CD4-positive, alpha-beta T cell (primary cell): Measurements from ENCODE around the gene MRPL45. TPM values are rescaled to one million over a fixed set of nuclear protein-coding genes. Genes with fewer than 3 reads are reported as not detected.

ENCODE experiments used
- ATAC-seq: fragments of 200-7000 bp; cut with Tn5 transposase; one replicate; pipeline ENCODE4 v1.10.0; 2022; ENCODE audit warnings: mild to moderate bottlenecking; ENCODE audit not compliant: poor library complexity
- CTCF ChIA-PET: fragments of 350-600 bp; sonication (Branson Sonifier 250); formaldehyde crosslinking; loops from one replicate; lab custom pipeline; 2021; ENCODE audit warnings: antibody characterized with exemption, inconsistent platforms; lab: Charles Lee
- POLR2A ChIA-PET: fragments of 350-600 bp; sonication (Branson Sonifier 250); formaldehyde crosslinking; loops from one replicate; lab custom pipeline; 2021; ENCODE audit warnings: antibody characterized with exemption, inconsistent platforms; lab: Charles Lee
- DNase-seq, 14 experiments: peaks; one replicate each; pipeline ENCODE4 v3.0.0-alpha.2; 2013 to 2020; ENCODE audit warnings: mixed read lengths in 2 of 14
- H3K27ac ChIP-seq, 2 donors: one replicate each; pipeline versions ENCODE4 v1.5.1 to v1.7.0; 2013; ENCODE audit warnings: low read length in 2 of 2, low read depth in 1 of 2, mild to moderate bottlenecking in 1 of 2
- H3K27me3 ChIP-seq, 2 experiments: 1 replicate in 1 of 2; 2 replicates in 1 of 2; pipeline versions ENCODE4 v1.6.1 to v1.7.0; 2013; ENCODE audit warnings: low read length in 2 of 2, control low read depth in 1 of 2, mild to moderate bottlenecking in 1 of 2, moderate library complexity in 1 of 2; ENCODE audit not compliant: insufficient read depth in 2 of 2, control insufficient read depth in 1 of 2
- H3K36me3 ChIP-seq: one replicate; pipeline ENCODE4 v1.6.1; 2013; ENCODE audit warnings: low read length, control low read depth; ENCODE audit not compliant: insufficient read depth
- H3K4me1 ChIP-seq: one replicate; pipeline ENCODE4 v1.6.1; 2013; ENCODE audit warnings: low read length, control low read depth; ENCODE audit not compliant: insufficient read depth
- H3K4me3 ChIP-seq: one replicate; pipeline ENCODE4 v1.5.1; 2013; ENCODE audit warnings: mild to moderate bottlenecking, low read length, moderate library complexity
- H3K9me3 ChIP-seq, 2 experiments: 1 replicate in 1 of 2; 2 replicates in 1 of 2; pipeline versions ENCODE4 v1.6.1 to v1.7.0; 2013; ENCODE audit warnings: low read length in 2 of 2, mild to moderate bottlenecking in 2 of 2, control low read depth in 1 of 2, moderate library complexity in 1 of 2; ENCODE audit not compliant: control insufficient read depth in 1 of 2, insufficient read depth in 1 of 2
- H3K27ac Mint-ChIP-seq: one replicate; pipeline ENCODE4 v1.8.0; 2020; ENCODE audit warnings: mixed read lengths
- H3K27me3 Mint-ChIP-seq: one replicate; pipeline ENCODE4 v1.8.0; 2021; ENCODE audit warnings: mixed read lengths
- H3K36me3 Mint-ChIP-seq: one replicate; pipeline ENCODE4 v1.8.0; 2021; ENCODE audit warnings: low read depth, mixed read lengths
- H3K4me1 Mint-ChIP-seq: one replicate; pipeline ENCODE4 v1.8.0; 2021; ENCODE audit warnings: low read depth, mixed read lengths
- H3K4me3 Mint-ChIP-seq: one replicate; pipeline ENCODE4 v1.8.0; 2020; ENCODE audit warnings: mild to moderate bottlenecking, mixed read lengths
- H3K9me3 Mint-ChIP-seq: one replicate; pipeline ENCODE4 v1.8.0; 2020; ENCODE audit warnings: mixed read lengths
- intact Hi-C, 2 experiments: fragments of 100-400 bp; cut with DNase I in 1 of 2; cut with micrococcal nuclease in 1 of 2; formaldehyde crosslinking; loops; one replicate each; pipeline versions ENCODE4 v1.15.1 to v1.9.0; 2023 to 2025; cut with DNase I, micrococcal nuclease
- total RNA-seq, 174 experiments: library from RNA in 2 of 174; stranded (reverse) in 2 of 174; gene quantifications; one replicate each; pipeline ENCODE4 v1.2.3 and lab custom pipeline; 2021 to 2026
- TF ChIP-seq, protein P1 (sequence below): fragments of 200-600 bp; IDR thresholded peaks from one replicate; pipeline ENCODE4 v1.8.0; 2022; ENCODE audit warnings: antibody characterized with exemption, mild to moderate bottlenecking

The MRPL45 gene
- total RNA-seq, 2 experiments from 2014 or later: 17.5 to 17.7 TPM

DNA sequence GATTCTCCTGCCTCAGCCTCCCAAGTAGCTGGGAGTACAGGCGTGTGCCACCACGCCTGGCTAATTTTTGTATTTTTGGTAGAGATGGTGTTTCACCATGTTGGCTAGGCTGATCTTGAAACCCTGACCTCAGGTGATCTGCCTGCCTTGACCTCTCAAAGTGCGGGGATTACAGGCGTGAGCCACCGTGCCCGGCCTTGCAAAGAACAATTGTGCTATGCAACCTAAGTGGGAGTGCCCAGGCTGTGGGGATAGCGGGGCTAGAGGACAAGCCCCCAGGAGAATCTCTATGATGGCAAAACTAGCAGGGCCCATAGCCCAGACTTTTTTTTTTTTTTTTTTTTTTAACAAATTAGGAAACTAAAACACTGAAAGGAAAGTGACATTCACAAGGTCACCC, 48.8 kb downstream of the MRPL45 start:
- ChIA-PET CTCF (interaction anchor here (1.6 kb wide), 1 partner anchor 69 kb away, joined by 6 read pairs; no protein-coding TSS in a partner anchor), POLR2A (no interaction called here)
- peaks cover 6% of the 10 kb centered on the region for H3K27me3 Mint-ChIP-seq
- no peak for DNase-seq
- H3K4me1 Mint-ChIP-seq: peaks cover 5% of the 10 kb centered on the region
- H3K36me3 ChIP-seq: no peaks in the 10 kb centered on the region
- peaks cover 0 to 2% of the 10 kb centered on the region in 2 experiments for H3K27me3 ChIP-seq
- TF ChIP-seq, protein P1, sequence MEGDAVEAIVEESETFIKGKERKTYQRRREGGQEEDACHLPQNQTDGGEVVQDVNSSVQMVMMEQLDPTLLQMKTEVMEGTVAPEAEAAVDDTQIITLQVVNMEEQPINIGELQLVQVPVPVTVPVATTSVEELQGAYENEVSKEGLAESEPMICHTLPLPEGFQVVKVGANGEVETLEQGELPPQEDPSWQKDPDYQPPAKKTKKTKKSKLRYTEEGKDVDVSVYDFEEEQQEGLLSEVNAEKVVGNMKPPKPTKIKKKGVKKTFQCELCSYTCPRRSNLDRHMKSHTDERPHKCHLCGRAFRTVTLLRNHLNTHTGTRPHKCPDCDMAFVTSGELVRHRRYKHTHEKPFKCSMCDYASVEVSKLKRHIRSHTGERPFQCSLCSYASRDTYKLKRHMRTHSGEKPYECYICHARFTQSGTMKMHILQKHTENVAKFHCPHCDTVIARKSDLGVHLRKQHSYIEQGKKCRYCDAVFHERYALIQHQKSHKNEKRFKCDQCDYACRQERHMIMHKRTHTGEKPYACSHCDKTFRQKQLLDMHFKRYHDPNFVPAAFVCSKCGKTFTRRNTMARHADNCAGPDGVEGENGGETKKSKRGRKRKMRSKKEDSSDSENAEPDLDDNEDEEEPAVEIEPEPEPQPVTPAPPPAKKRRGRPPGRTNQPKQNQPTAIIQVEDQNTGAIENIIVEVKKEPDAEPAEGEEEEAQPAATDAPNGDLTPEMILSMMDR: no peak
- H3K27ac ChIP-seq: no peak overlapping the region
- peaks cover 2% of the 10 kb centered on the region for H3K4me1 ChIP-seq
- H3K27ac Mint-ChIP-seq: no peak overlapping the region
- H3K4me3 Mint-ChIP-seq: no peak overlapping the region
- no peaks in the 10 kb centered on the region for H3K9me3 Mint-ChIP-seq
- intact Hi-C loops: no loop called here
- H3K4me3 ChIP-seq: no peak overlapping the region
- no peak for ATAC-seq
- no peaks in the 10 kb centered on the region for H3K36me3 Mint-ChIP-seq
- no peaks in the 10 kb centered on the region for H3K9me3 ChIP-seq

DNA sequence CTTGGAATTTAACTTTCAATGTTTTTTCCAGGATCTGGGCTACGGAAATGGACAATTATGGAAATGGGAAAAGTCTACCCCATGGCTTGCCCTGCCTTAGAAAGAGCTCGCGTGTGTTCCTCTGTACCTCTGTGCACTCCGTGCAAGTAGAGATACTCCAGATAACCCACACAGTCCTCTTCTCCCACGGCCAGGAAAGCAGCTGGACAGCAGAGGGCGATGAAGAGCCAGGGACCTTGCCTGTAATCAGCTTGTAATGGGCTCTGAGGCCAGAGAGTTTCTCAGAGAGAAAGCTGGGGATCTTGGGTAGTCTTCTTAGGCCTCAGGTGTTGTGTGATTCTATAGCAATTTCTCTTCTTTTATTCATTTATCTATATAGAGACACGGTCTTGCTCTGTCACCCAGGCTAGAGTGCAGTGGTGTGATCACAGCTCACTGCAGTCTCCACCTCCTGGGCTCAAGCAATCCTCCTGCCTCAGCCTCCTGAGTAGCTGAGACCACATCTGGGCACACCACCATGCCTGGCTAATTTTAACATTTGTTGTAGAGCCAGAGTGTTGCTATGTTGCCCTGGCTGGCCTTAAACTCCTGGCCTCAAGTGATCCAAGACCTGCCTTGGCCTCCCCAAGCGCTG, 52.2 kb downstream of the MRPL45 start:
- Mint-ChIP-seq H3K9me3 (no peaks in the 10 kb centered on the region), H3K27ac (no peak overlapping the region), H3K4me3 (peak overlapping the region; percentile 99), H3K27me3 (peaks cover under 1% of the 10 kb centered on the region), H3K4me1 (peaks cover 27% of the 10 kb centered on the region), H3K36me3 (peaks cover 4% of the 10 kb centered on the region)
- Histone ChIP-seq H3K36me3 (no peaks in the 10 kb centered on the region), H3K27me3 (no peaks in the 10 kb centered on the region), H3K9me3 (no peaks in the 10 kb centered on the region), H3K4me3 (no peak overlapping the region), H3K4me1 (peaks cover 25% of the 10 kb centered on the region), H3K27ac (no peak overlapping the region)
- intact Hi-C loops: loop anchor here in 1 of 2 experiments (1.0 kb wide), 1 partner anchor 65 kb away; no protein-coding TSS in a partner anchor
- POLR2A ChIA-PET: interaction anchor here (0.6 to 1.7 kb wide), 2 partner anchors 64 to 65 kb away, joined by 3 to 14 read pairs; no protein-coding TSS in a partner anchor
- TF ChIP-seq, protein P1: peak; percentile 85
- CTCF ChIA-PET: interaction anchor here (0.5 to 4.8 kb wide), 14 partner anchors 11 to 160 kb away, joined by 3 to 64 read pairs (median 4); no protein-coding TSS in a partner anchor
- DNase-seq (peak; percentile 70 to 90 (median 83)), ATAC-seq (peak; percentile 63)

DNA sequence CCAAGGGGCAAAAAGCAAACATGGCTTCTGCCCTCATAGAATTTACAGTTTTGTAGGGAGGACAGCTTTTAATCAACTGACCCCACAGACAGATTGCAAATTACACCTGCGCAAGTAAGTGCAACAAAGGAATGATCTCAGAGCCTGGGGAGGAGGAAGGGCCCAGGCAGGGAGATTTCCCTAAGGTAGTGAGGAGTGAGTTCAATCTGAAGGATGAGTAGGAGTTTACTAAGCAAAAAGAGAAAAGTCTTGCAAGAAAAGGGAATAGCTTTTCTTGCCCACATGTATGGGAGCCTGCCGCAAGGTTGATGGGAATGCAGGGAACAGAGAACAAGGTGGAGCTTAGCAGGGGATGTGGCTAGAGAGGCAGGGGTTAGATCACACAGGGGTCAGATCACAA, 53.1 kb downstream of the MRPL45 start:
- H3K4me1 Mint-ChIP-seq: peaks cover 35% of the 10 kb centered on the region
- H3K27me3 Mint-ChIP-seq: no peaks in the 10 kb centered on the region
- H3K9me3 Mint-ChIP-seq: no peaks in the 10 kb centered on the region
- TF ChIP-seq, protein P1: no peak
- ATAC-seq (no peak), DNase-seq (no peak)
- Histone ChIP-seq H3K36me3 (no peaks in the 10 kb centered on the region), H3K27me3 (no peaks in the 10 kb centered on the region), H3K27ac (no peak overlapping the region), H3K4me3 (no peak overlapping the region), H3K9me3 (no peaks in the 10 kb centered on the region), H3K4me1 (peaks cover 30% of the 10 kb centered on the region)
- intact Hi-C loops: loop anchor here in 1 of 2 experiments (5.0 to 10.0 kb wide), 3 partner anchors 55 to 207 kb away; partner anchors contain the start of gene MRPL45
- no peak overlapping the region for H3K27ac Mint-ChIP-seq
- ChIA-PET POLR2A (interaction anchor here (1.7 kb wide), 1 partner anchor 64 kb away, joined by 14 read pairs; no protein-coding TSS in a partner anchor), CTCF (interaction anchor here (1.0 to 4.8 kb wide), 3 partner anchors 54 to 63 kb away, joined by 3 to 64 read pairs (median 4); no protein-coding TSS in a partner anchor)
- peaks cover 4% of the 10 kb centered on the region for H3K36me3 Mint-ChIP-seq
- H3K4me3 Mint-ChIP-seq: peak overlapping the region; percentile 99
